Neural cell (in vitro differentiated cells): Measurements from ENCODE around the gene ANAPC15. TPM values are rescaled to one million over a fixed set of nuclear protein-coding genes. Genes with fewer than 3 reads are reported as not detected.

Experiments used
- H2AFZ ChIP-seq: fragments of 200-600, 300-800 bp; sonication (generic), shearing (Covaris generic); 2 replicates; pipeline ENCODE4 v1.6.0; 2014; ENCODE audit warnings: low read depth, mild to moderate bottlenecking, antibody characterized with exemption, low read length, moderate library complexity
- H3F3A ChIP-seq: fragments of 200-600 bp; shearing (Covaris generic); 2 replicates; pipeline ENCODE4 v1.6.1; 2016; ENCODE audit warnings: mild to moderate bottlenecking, moderate library complexity, mixed read lengths, antibody characterized with exemption, low read length; ENCODE audit not compliant: insufficient read depth, poor library complexity, severe bottlenecking
- H3K27ac ChIP-seq: fragments of 200-600, 300-800 bp; sonication (generic), shearing (Covaris generic); 2 replicates; pipeline ENCODE4 v1.5.1; 2014; ENCODE audit warnings: mild to moderate bottlenecking, low read length, moderate library complexity
- H3K27me3 ChIP-seq: fragments of 300-800, 200-600 bp; sonication (generic), shearing (Covaris generic); 2 replicates; pipeline ENCODE4 v1.6.0; 2014; ENCODE audit warnings: mild to moderate bottlenecking, low read depth, low read length, moderate library complexity; ENCODE audit not compliant: insufficient read depth
- H3K36me3 ChIP-seq: fragments of 300-800, 200-600 bp; sonication (generic), shearing (Covaris generic); 2 replicates; pipeline ENCODE4 v1.5.1; 2014; ENCODE audit warnings: mild to moderate bottlenecking, antibody characterized with exemption, low read length, moderate library complexity; ENCODE audit not compliant: insufficient read depth
- H3K4me2 ChIP-seq: fragments of 300-800, 200-600 bp; sonication (generic), shearing (Covaris generic); 2 replicates; pipeline ENCODE4 v1.6.0; 2014; ENCODE audit warnings: mild to moderate bottlenecking, low read length
- H3K4me3 ChIP-seq: fragments of 300-800, 200-600 bp; sonication (generic), shearing (Covaris generic); 2 replicates; pipeline ENCODE4 v1.5.1; 2014; ENCODE audit warnings: mild to moderate bottlenecking, low read length, moderate library complexity
- H3K79me2 ChIP-seq: fragments of 200-600 bp; shearing (Covaris generic); replicated peaks from 2 replicates; pipeline ENCODE4 v1.6.0; 2014; ENCODE audit warnings: mild to moderate bottlenecking, low read length, moderate library complexity; ENCODE audit not compliant: insufficient read depth
- H3K9ac ChIP-seq: fragments of 300-800, 200-600 bp; sonication (generic), shearing (Covaris generic); 2 replicates; pipeline ENCODE4 v1.6.1; 2016; ENCODE audit warnings: mild to moderate bottlenecking, low read length, mixed read lengths
- H3K9me2 ChIP-seq: fragments of 200-600 bp; shearing (Covaris generic); 2 replicates; pipeline ENCODE4 v1.6.1; 2016; ENCODE audit warnings: mild to moderate bottlenecking, low read length, mixed read lengths; ENCODE audit not compliant: insufficient read depth
- H3K9me3 ChIP-seq: fragments of 200-600, 300-800 bp; sonication (generic), shearing (Covaris generic); 2 replicates; pipeline ENCODE4 v1.6.1; 2016; ENCODE audit warnings: mild to moderate bottlenecking, mixed run types, low read length, moderate library complexity, mixed read lengths
- H4K20me1 ChIP-seq: fragments of 200-600 bp; shearing (Covaris generic); 2 replicates; pipeline ENCODE4 v1.6.1; 2016; ENCODE audit warnings: mild to moderate bottlenecking, mixed run types; ENCODE audit not compliant: insufficient read depth
- EP300 ChIP-seq: fragments of 450-650 bp; conservative IDR thresholded peaks from 2 replicates; pipeline ENCODE4 v1.6.1; 2014; ENCODE audit warnings: antibody characterized with exemption, mild to moderate bottlenecking, moderate library complexity; ENCODE audit not compliant: poor library complexity, severe bottlenecking
- EZH2 ChIP-seq: fragments of 200-600, 300-800 bp; shearing (Covaris generic), sonication (generic); IDR thresholded peaks from 2 replicates; pipeline ENCODE4 v1.6.1; 2014; ENCODE audit warnings: antibody characterized with exemption, low read length, borderline replicate concordance, mild to moderate bottlenecking; ENCODE audit not compliant: insufficient read depth, poor library complexity, severe bottlenecking
- MXI1 ChIP-seq: fragments of 450-650 bp; conservative IDR thresholded peaks from 2 replicates; pipeline ENCODE4 v1.6.1; 2014; ENCODE audit warnings: antibody characterized with exemption, mild to moderate bottlenecking; ENCODE audit not compliant: poor library complexity, severe bottlenecking
- POLR2AphosphoS5 ChIP-seq: IDR thresholded peaks from 2 replicates; pipeline ENCODE4 v1.6.1; 2012
- RAD21 ChIP-seq: fragments of 450-650 bp; conservative IDR thresholded peaks from 2 replicates; pipeline ENCODE4 v1.6.1; 2014; ENCODE audit warnings: antibody characterized with exemption, mild to moderate bottlenecking, moderate library complexity
- REST ChIP-seq: IDR thresholded peaks from 2 replicates; pipeline ENCODE4 v1.6.1; 2012; ENCODE audit warnings: borderline replicate concordance
- SMC3 ChIP-seq: fragments of 450-650 bp; conservative IDR thresholded peaks from 2 replicates; pipeline ENCODE4 v1.6.1; 2014; ENCODE audit warnings: antibody characterized with exemption, mild to moderate bottlenecking, moderate library complexity; ENCODE audit not compliant: poor library complexity
- TAF1 ChIP-seq: IDR thresholded peaks from 2 replicates; pipeline ENCODE4 v1.6.1; 2012; ENCODE audit warnings: low read depth
- polyA plus RNA-seq: library from polyadenylated mRNA; depleted of rRNA; stranded (reverse); fragments of >200 nt; gene quantifications from 2 replicates; pipeline ENCODE4 v1.2.3, GENCODE V29; 2014
- TF ChIP-seq, protein P1 (sequence below): fragments of 450-650 bp; IDR thresholded peaks from 2 replicates; pipeline ENCODE4 v1.5.1; 2014; ENCODE audit warnings: antibody characterized with exemption, mild to moderate bottlenecking, moderate library complexity; ENCODE audit not compliant: poor library complexity, severe bottlenecking

The ANAPC15 gene
- polyA plus RNA-seq, 1 donor from 2014 or later, result 64.6 TPM

DNA sequence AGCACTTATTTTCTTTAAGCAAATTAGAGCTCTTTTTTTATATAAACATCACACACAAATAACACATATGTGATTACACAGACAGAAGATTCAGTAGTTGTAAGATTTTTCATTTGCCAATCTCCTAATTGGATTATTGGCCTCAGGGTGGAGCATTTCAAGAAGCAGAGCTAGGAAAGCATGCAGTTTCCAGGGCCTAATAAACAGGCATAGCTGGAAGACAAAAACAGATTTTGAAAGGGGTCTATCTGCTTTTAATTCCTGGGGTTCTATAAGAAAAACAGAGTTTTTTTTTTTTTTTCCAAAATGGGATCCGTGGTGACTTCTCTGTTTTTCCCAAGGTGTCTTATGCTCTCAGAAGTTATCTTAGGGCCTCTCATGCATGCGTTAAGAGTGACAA lies 15.4 kb upstream of the ANAPC15 start:
- Histone ChIP-seq H3F3A (no peaks in the 10 kb centered on the region), H3K9me2 (no peaks in the 10 kb centered on the region), H3K9ac (no peak overlapping the region), H4K20me1 (no peaks in the 10 kb centered on the region), H3K79me2 (no peaks in the 10 kb centered on the region), H3K4me2 (no peak overlapping the region), H2AFZ (no peak overlapping the region), H3K27ac (no peak overlapping the region), H3K27me3 (no peaks in the 10 kb centered on the region), H3K9me3 (peaks cover 9% of the 10 kb centered on the region), H3K4me3 (no peak overlapping the region), H3K36me3 (no peaks in the 10 kb centered on the region)
- TF ChIP-seq MXI1, result no peak
- TF ChIP-seq, protein P1, sequence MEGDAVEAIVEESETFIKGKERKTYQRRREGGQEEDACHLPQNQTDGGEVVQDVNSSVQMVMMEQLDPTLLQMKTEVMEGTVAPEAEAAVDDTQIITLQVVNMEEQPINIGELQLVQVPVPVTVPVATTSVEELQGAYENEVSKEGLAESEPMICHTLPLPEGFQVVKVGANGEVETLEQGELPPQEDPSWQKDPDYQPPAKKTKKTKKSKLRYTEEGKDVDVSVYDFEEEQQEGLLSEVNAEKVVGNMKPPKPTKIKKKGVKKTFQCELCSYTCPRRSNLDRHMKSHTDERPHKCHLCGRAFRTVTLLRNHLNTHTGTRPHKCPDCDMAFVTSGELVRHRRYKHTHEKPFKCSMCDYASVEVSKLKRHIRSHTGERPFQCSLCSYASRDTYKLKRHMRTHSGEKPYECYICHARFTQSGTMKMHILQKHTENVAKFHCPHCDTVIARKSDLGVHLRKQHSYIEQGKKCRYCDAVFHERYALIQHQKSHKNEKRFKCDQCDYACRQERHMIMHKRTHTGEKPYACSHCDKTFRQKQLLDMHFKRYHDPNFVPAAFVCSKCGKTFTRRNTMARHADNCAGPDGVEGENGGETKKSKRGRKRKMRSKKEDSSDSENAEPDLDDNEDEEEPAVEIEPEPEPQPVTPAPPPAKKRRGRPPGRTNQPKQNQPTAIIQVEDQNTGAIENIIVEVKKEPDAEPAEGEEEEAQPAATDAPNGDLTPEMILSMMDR, result no peak
- no peak for TF ChIP-seq EP300
- TF ChIP-seq RAD21, result no peak
- TF ChIP-seq SMC3, result no peak
- no peak for TF ChIP-seq TAF1
- TF ChIP-seq REST, result no peak
- TF ChIP-seq EZH2, result no peak
- TF ChIP-seq POLR2AphosphoS5, result no peak

- peaks cover 9% of the 10 kb centered on the region for H3K9me3 ChIP-seq
- no peak for TF ChIP-seq REST
- no peak for TF ChIP-seq EP300
- no peak for TF ChIP-seq RAD21
- no peak for TF ChIP-seq SMC3
- no peak for TF ChIP-seq TAF1
- TF ChIP-seq, protein P1, result no peak
- TF ChIP-seq MXI1, result no peak
- TF ChIP-seq POLR2AphosphoS5, result no peak
- no peak for TF ChIP-seq EZH2
- H3K9ac ChIP-seq, result no peak overlapping the region
- no peaks in the 10 kb centered on the region for H4K20me1 ChIP-seq
- H3K9me2 ChIP-seq, result no peaks in the 10 kb centered on the region
- no peak overlapping the region for H3K4me2 ChIP-seq
- no peaks in the 10 kb centered on the region for H3K79me2 ChIP-seq
- H2AFZ ChIP-seq, result no peak overlapping the region
- H3K27me3 ChIP-seq, result no peaks in the 10 kb centered on the region
- H3K4me3 ChIP-seq, result no peak overlapping the region
- no peaks in the 10 kb centered on the region for H3K36me3 ChIP-seq
- no peak overlapping the region for H3K27ac ChIP-seq
- no peaks in the 10 kb centered on the region for H3F3A ChIP-seq
Observed at GRCh38 chr11:72125956-72126355, 13.5 kb upstream of the ANAPC15 start.
